22Rv1 (cell line): ENCODE data around the gene NANOS3.

ENCODE experiments used
- CTCF ChIP-seq: fragments of 450-650 bp; IDR thresholded peaks from 2 replicates; pipeline ENCODE4 v1.5.1; 2017; ENCODE audit warnings: mild to moderate bottlenecking
- ZFX ChIP-seq: fragments of 450-650 bp; IDR thresholded peaks from 2 replicates; pipeline ENCODE4 v1.6.1; 2017; ENCODE audit warnings: antibody characterized with exemption, borderline replicate concordance

DNA sequence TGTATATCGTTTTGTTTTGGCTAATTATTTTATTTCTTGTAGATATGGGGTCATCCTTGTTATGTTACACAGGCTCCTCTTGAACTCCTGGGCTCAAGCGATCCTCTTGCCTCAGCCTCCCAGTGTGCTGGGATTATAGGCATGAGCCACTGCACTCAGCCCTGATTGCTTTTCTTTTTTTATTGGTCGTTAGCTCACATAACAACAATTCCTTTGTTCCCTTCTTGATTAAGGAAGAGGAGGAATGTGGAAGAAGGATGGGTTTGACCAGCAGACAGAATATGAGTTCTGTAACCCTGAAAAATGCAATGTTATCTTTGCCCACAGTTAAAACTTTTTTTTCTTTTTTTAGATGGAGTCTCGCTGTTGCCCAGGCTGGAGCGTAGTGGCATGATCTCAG lies 17.6 kb downstream of the NANOS3 start:
- TF ChIP-seq CTCF (no peak), ZFX (no peak)
